SU-DHL-6 (cell line): ENCODE measurements around the gene PTPRK.

Source experiments
- EZH2phosphoT487 ChIP-seq: fragments of 200-600 bp; sonication (generic), shearing (Covaris generic); conservative IDR thresholded peaks from 2 replicates; pipeline ENCODE4 v1.6.1; 2018; ENCODE audit warnings: mild to moderate bottlenecking, antibody characterized with exemption, low read length, moderate library complexity, mixed read lengths
- TF ChIP-seq, protein P1 (sequence below): fragments of 200-600 bp; sonication (generic); IDR thresholded peaks from one replicate; pipeline ENCODE4 v1.5.1; 2017; ENCODE audit warnings: antibody characterized with exemption, mild to moderate bottlenecking, low read length, moderate library complexity; ENCODE audit not compliant: insufficient read depth, poor library complexity, severe bottlenecking

DNA sequence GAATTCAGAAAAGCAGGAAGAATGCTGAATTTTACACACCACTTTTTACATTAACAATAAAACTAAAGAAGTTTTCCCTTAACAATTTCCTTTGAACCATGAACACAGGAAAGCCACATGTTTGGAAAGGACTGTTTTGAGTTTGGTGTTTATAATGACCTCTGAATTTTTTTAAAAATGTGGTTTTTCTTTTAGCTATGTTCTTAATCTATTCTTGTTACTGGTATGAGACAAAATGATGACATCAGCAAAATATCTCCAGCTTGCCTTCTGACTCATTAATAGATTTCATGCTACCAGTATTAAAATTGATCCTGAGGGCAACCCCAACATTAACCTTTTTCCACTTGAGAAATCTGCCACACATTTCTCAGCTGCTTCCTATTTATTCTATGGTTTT is 402.0 kb downstream of the PTPRK start:
- TF ChIP-seq, protein P1, sequence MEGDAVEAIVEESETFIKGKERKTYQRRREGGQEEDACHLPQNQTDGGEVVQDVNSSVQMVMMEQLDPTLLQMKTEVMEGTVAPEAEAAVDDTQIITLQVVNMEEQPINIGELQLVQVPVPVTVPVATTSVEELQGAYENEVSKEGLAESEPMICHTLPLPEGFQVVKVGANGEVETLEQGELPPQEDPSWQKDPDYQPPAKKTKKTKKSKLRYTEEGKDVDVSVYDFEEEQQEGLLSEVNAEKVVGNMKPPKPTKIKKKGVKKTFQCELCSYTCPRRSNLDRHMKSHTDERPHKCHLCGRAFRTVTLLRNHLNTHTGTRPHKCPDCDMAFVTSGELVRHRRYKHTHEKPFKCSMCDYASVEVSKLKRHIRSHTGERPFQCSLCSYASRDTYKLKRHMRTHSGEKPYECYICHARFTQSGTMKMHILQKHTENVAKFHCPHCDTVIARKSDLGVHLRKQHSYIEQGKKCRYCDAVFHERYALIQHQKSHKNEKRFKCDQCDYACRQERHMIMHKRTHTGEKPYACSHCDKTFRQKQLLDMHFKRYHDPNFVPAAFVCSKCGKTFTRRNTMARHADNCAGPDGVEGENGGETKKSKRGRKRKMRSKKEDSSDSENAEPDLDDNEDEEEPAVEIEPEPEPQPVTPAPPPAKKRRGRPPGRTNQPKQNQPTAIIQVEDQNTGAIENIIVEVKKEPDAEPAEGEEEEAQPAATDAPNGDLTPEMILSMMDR, result no peak
- TF ChIP-seq EZH2phosphoT487, result no peak
